ENCODE measurements around the gene FBXO7.

Gene FBXO7

DNA sequence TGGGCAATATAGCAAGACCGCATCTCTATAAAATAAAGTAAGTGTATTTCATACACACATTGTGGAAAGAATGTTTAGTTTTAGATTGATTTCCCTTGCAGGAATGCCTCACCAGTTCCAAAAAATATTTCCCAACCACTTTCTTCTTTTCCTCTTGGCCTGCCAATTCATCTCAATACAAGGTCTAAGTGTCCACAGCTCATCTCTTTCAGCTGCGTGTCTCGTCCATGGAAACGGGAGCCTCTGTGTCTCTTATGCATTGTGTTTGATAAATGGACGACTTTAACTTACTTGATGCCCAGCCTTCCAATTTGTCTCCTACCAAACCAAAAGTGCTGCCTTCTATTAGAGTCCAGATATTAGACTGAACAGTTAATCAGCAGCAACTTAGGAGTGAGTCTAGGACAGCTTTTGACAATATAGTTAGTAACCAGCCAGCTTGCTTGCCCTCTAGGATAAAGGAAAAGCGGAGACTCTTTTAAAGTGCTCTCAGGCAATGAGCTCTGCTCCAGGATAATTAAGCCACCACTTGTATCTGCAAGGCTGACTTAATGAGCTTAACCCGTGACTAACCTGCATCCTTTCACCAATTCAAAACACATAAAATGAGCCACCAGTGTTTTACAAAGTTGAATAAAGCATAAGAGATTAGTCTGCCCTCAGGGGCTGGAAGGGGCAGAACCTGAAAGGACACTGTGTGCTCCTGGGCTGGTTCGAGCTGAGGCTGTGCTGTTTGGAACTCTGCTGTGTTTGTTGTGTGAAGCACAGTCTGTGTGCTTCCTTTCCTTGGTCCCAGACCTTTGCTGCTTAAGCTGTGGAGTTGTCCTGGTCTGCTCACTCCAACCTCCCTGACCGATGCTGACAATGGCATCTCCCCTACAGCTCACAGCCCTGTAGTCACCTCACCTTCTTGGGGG, 27.5 kb downstream of the FBXO7 start:
- no peaks in the 10 kb centered on the region for H3K27me3 ChIP-seq (replicated peaks; ENCODE audit: control insufficient read depth, insufficient read depth, low read length)
- peaks cover 4% of the 10 kb centered on the region for H3K36me3 ChIP-seq (ENCODE audit: control insufficient read depth, insufficient read depth, low read length)
- TF ChIP-seq, protein P1, sequence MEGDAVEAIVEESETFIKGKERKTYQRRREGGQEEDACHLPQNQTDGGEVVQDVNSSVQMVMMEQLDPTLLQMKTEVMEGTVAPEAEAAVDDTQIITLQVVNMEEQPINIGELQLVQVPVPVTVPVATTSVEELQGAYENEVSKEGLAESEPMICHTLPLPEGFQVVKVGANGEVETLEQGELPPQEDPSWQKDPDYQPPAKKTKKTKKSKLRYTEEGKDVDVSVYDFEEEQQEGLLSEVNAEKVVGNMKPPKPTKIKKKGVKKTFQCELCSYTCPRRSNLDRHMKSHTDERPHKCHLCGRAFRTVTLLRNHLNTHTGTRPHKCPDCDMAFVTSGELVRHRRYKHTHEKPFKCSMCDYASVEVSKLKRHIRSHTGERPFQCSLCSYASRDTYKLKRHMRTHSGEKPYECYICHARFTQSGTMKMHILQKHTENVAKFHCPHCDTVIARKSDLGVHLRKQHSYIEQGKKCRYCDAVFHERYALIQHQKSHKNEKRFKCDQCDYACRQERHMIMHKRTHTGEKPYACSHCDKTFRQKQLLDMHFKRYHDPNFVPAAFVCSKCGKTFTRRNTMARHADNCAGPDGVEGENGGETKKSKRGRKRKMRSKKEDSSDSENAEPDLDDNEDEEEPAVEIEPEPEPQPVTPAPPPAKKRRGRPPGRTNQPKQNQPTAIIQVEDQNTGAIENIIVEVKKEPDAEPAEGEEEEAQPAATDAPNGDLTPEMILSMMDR (IDR thresholded peaks at IDR 0.05; ENCODE audit: insufficient read depth, low read length, poor library complexity, severe bottlenecking) = no peak
- no peak for DNase-seq (ENCODE audit: extremely low read depth, insufficient read length)
- no peak overlapping the region for H3K4me3 ChIP-seq (replicated peaks; ENCODE audit: low read depth, low read length)

DNA sequence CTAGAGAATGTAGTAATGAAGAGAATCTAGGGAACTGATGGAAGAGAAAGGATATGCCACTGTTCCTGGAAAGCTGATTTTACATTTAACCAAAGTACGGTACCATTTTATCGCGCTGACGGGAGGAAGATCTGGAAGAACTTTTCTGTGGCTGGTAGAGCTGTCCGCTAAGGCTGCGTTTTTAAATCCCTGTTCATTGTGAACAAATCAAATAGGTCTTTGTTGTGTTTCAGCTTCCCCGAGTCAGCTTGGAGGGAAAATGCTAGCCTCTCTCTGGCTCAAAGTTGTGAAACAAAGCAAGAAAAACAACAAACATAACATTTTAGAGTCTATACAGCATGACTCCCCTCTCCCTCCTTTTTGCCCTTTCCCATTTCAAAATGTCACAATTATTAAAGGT, 34.4 kb downstream of the FBXO7 start:
- Histone ChIP-seq H3K4me3 (replicated peaks; ENCODE audit: low read depth, low read length) (no peak overlapping the region), H3K27me3 (replicated peaks; ENCODE audit: control insufficient read depth, insufficient read depth, low read length) (no peaks in the 10 kb centered on the region), H3K36me3 (ENCODE audit: control insufficient read depth, insufficient read depth, low read length) (no peaks in the 10 kb centered on the region; the same call in 1 of the 2 replicates)
- TF ChIP-seq, protein P1 (IDR thresholded peaks at IDR 0.05; ENCODE audit: insufficient read depth, low read length, poor library complexity, severe bottlenecking) = no peak
- no peak for DNase-seq (ENCODE audit: extremely low read depth, insufficient read length)

DNA sequence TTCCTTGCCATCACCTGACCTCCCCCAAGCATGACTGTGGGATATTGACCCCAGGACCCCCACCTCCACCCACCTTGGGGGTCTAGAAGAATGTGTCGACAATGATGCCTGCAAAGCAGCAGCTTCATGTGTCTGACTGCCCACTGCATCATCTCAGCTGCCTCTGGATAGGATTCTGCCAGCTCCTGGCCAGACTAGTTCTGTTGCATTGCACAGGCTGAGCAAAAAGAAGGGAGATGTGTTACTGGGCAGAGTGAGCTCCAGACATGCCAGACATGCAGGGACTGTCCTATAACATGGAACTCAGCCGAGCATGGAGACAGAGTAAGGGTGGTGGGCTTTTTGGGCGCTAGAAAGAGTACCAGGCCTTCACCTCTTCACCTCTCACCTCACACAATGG, 36.7 kb downstream of the FBXO7 start:
- TF ChIP-seq, protein P1 (IDR thresholded peaks at IDR 0.05; ENCODE audit: insufficient read depth, low read length, poor library complexity, severe bottlenecking) = no peak
- H3K27me3 ChIP-seq (replicated peaks; ENCODE audit: control insufficient read depth, insufficient read depth, low read length) = no peaks in the 10 kb centered on the region
- DNase-seq (ENCODE audit: extremely low read depth, insufficient read length) = no peak

DNA sequence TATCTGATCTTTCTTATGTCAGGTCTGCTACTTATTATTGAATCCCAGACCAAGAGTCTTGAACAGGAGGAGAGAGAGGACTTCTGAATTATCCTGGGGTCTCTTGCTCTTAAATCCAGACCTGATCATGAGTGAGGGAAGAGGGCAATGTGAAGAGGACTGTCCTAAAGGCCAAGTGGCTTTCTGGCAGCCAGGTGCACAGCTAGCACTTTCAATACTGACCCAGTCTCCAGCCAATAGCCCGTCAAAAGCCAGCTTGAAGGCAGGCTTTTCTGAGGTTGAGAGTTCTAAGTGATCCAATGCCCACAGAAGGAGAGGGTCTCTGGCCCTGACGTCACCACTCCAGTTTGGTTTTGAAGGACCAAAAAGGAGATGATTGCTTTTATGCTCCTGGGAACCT, 37.2 kb downstream of the FBXO7 start:
- no peak overlapping the region for H3K4me3 ChIP-seq (replicated peaks; ENCODE audit: low read depth, low read length)
- no peaks in the 10 kb centered on the region for H3K27me3 ChIP-seq (replicated peaks; ENCODE audit: control insufficient read depth, insufficient read depth, low read length)
- H3K36me3 ChIP-seq (ENCODE audit: control insufficient read depth, insufficient read depth, low read length) = no peaks in the 10 kb centered on the region; the same call in 1 of the 2 replicates
- no peak for DNase-seq (ENCODE audit: extremely low read depth, insufficient read length)
- TF ChIP-seq, protein P1 (IDR thresholded peaks at IDR 0.05; ENCODE audit: insufficient read depth, low read length, poor library complexity, severe bottlenecking) = no peak

More for the DNA sequence above, 36.7 kb downstream of the FBXO7 start:
- Histone ChIP-seq H3K4me3 (replicated peaks; ENCODE audit: low read depth, low read length) (no peak overlapping the region), H3K36me3 (ENCODE audit: control insufficient read depth, insufficient read depth, low read length) (no peaks in the 10 kb centered on the region; the same call in 1 of the 2 replicates)

DNA sequence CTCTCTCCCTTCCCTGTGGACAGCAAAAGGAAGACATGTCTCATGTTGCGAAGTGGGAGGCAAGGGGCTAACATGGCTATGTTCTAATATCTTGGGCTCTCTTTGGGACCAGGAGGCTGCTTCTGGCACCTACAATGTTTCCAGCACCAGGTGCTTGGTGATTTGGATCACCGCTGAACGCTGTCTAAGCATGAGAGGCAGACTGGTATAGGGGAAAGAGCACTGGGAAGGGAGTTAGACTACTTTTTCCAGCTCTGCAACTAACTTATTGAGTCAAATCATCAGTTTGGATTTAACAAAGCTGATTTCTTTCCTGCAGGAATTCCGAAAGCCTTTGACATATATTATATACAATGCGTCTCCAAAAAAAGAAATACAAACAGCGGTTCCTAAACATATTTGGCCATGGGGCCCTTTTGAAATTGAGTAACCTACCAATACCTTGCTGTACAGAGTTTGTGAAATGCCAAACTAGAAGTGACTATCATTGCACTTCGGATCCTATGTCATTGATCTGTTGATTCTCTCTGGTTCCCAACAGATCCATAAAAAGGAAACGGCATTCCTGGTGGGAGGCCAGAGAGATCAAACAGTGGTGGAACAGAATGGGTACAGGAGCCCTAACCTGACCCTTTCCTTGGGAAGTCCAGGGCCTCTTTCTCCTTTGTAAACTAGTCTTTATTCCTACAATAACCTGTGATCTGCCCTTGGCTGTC, 37.8 kb downstream of the FBXO7 start:
- H3K4me3 ChIP-seq (replicated peaks; ENCODE audit: low read depth, low read length) = no peak overlapping the region
- no peaks in the 10 kb centered on the region for H3K27me3 ChIP-seq (replicated peaks; ENCODE audit: control insufficient read depth, insufficient read depth, low read length)
- TF ChIP-seq, protein P1 (IDR thresholded peaks at IDR 0.05; ENCODE audit: insufficient read depth, low read length, poor library complexity, severe bottlenecking) = no peak
- H3K36me3 ChIP-seq (ENCODE audit: control insufficient read depth, insufficient read depth, low read length) = no peaks in the 10 kb centered on the region; the same call in 1 of the 2 replicates
- DNase-seq (ENCODE audit: extremely low read depth, insufficient read length) = no peak

Measured in GM06990 (cell line).